HepG2 (cell line): ENCODE data around the gene LTB4R2. TPM values are rescaled to one million over a fixed set of nuclear protein-coding genes. Genes with fewer than 3 reads are reported as not detected.
A peak's percentile ranks its signal among the peaks of the same experiment; 100 is the strongest.

ENCODE experiments used
- BRCA1 ChIP-seq: sonication (generic); formaldehyde crosslinking; IDR thresholded peaks from 2 replicates; pipeline ENCODE4 v1.4.0; 2020; ENCODE audit warnings: missing genetic modification reagents
- CBX2 ChIP-seq, 2 experiments: fragments of 200-600 bp in 1 of 2; sonication (generic); formaldehyde crosslinking in 1 of 2; IDR thresholded peaks; 2 replicates each; pipeline versions ENCODE4 v1.7.0 to v1.8.1; 2018 to 2022; ENCODE audit warnings: low read depth in 2 of 2, low read length in 1 of 2, mild to moderate bottlenecking in 1 of 2, missing genetic modification reagents in 1 of 2
- CENPT ChIP-seq: sonication (generic); formaldehyde crosslinking; IDR thresholded peaks from 2 replicates; pipeline ENCODE4 v1.8.0; 2022; ENCODE audit warnings: low read depth, mild to moderate bottlenecking, moderate library complexity, missing genetic modification reagents
- GLI4 ChIP-seq: sonication (generic); formaldehyde crosslinking; IDR thresholded peaks from 2 replicates; pipeline ENCODE4 v1.5.1; 2020; ENCODE audit warnings: missing genetic modification reagents, mild to moderate bottlenecking, moderate library complexity, borderline replicate concordance
- HCFC1 ChIP-seq: fragments of 150-350 bp; IDR thresholded peaks from 2 replicates; pipeline ENCODE4 v1.6.1; 2014; ENCODE audit warnings: low read depth, low read length
- HDAC1 ChIP-seq: sonication (generic); formaldehyde crosslinking; IDR thresholded peaks from 2 replicates; pipeline ENCODE4 v1.5.1; 2020; ENCODE audit warnings: mild to moderate bottlenecking, missing genetic modification reagents
- HIVEP1 ChIP-seq: sonication (generic); formaldehyde crosslinking; IDR thresholded peaks from 2 replicates; pipeline ENCODE4 v1.4.0; 2020; ENCODE audit warnings: mild to moderate bottlenecking, missing genetic modification reagents
- ISL2 ChIP-seq: sonication (generic); formaldehyde crosslinking; IDR thresholded peaks from 2 replicates; pipeline ENCODE4 v1.5.0; 2020; ENCODE audit warnings: missing genetic modification reagents
- KLF15 ChIP-seq: sonication (generic); formaldehyde crosslinking; IDR thresholded peaks from 2 replicates; pipeline ENCODE4 v1.8.1; 2023; ENCODE audit warnings: borderline replicate concordance, mild to moderate bottlenecking, inconsistent platforms, missing genetic modification reagents, mixed read lengths
- MAZ ChIP-seq, 2 experiments: sonication (generic) in 1 of 2; formaldehyde crosslinking in 1 of 2; IDR thresholded peaks; 2 replicates each; pipeline versions ENCODE4 v1.5.0 to v1.6.1; 2012 to 2020; ENCODE audit warnings: low read depth in 2 of 2, mild to moderate bottlenecking in 2 of 2, borderline replicate concordance in 1 of 2, improper control_type of control experiment in 1 of 2, low read length in 1 of 2, missing genetic modification reagents in 1 of 2, moderate library complexity in 1 of 2
- MED13 ChIP-seq: sonication (generic); formaldehyde crosslinking; IDR thresholded peaks from 2 replicates; pipeline ENCODE4 v1.5.0; 2020; ENCODE audit warnings: missing genetic modification reagents
- PAWR ChIP-seq: sonication (generic); formaldehyde crosslinking; IDR thresholded peaks from 2 replicates; pipeline ENCODE4 v1.4.0; 2020; ENCODE audit warnings: missing genetic modification reagents, mild to moderate bottlenecking, borderline replicate concordance
- SCMH1 ChIP-seq: sonication (generic); formaldehyde crosslinking; IDR thresholded peaks from 2 replicates; pipeline ENCODE4 v1.9.0; 2021; ENCODE audit warnings: missing genetic modification reagents, mild to moderate bottlenecking, borderline replicate concordance
- SPEN ChIP-seq: sonication (generic); formaldehyde crosslinking; IDR thresholded peaks from 2 replicates; pipeline ENCODE4 v1.5.1; 2020; ENCODE audit warnings: low read depth, mild to moderate bottlenecking, missing genetic modification reagents
- ZNF10 ChIP-seq: sonication (generic); formaldehyde crosslinking; IDR thresholded peaks from 2 replicates; pipeline ENCODE4 v1.4.0; 2020; ENCODE audit warnings: mild to moderate bottlenecking, low read depth, missing genetic modification reagents, borderline replicate concordance
- ZNF232 ChIP-seq: sonication (generic); formaldehyde crosslinking; IDR thresholded peaks from 2 replicates; pipeline ENCODE4 v1.4.0; 2020; ENCODE audit warnings: missing genetic modification reagents, borderline replicate concordance
- ZNF276 ChIP-seq: sonication (generic); formaldehyde crosslinking; IDR thresholded peaks from 2 replicates; pipeline ENCODE4 v1.4.0; 2020; ENCODE audit warnings: mild to moderate bottlenecking, low read depth, missing genetic modification reagents
- ZNF30 ChIP-seq: sonication (generic); formaldehyde crosslinking; IDR thresholded peaks from 2 replicates; pipeline ENCODE4 v1.5.0; 2020; ENCODE audit warnings: mild to moderate bottlenecking, missing genetic modification reagents
- ZNF367 ChIP-seq: sonication (generic); formaldehyde crosslinking; IDR thresholded peaks from 2 replicates; pipeline ENCODE4 v1.4.0; 2020; ENCODE audit warnings: missing genetic modification reagents, borderline replicate concordance
- ZNF414 ChIP-seq: sonication (generic); formaldehyde crosslinking; IDR thresholded peaks from 2 replicates; pipeline ENCODE4 v1.5.0; 2020; ENCODE audit warnings: missing genetic modification reagents
- ZNF513 ChIP-seq: sonication (generic); formaldehyde crosslinking; conservative IDR thresholded peaks from 2 replicates; pipeline ENCODE4 v1.5.0; 2020; ENCODE audit warnings: missing genetic modification reagents
- ZNF547 ChIP-seq: sonication (generic); formaldehyde crosslinking; IDR thresholded peaks from 2 replicates; pipeline ENCODE4 v1.5.1; 2020; ENCODE audit warnings: mild to moderate bottlenecking, missing genetic modification reagents
- ZNF549 ChIP-seq: sonication (generic); formaldehyde crosslinking; IDR thresholded peaks from 2 replicates; pipeline ENCODE4 v1.5.0; 2020; ENCODE audit warnings: missing genetic modification reagents
- ZNF576 ChIP-seq: sonication (generic); formaldehyde crosslinking; IDR thresholded peaks from 2 replicates; pipeline ENCODE4 v1.4.0; 2020; ENCODE audit warnings: mild to moderate bottlenecking, missing genetic modification reagents
- ZNF740 ChIP-seq: sonication (generic); formaldehyde crosslinking; IDR thresholded peaks from 2 replicates; pipeline ENCODE4 v1.4.0; 2020; ENCODE audit warnings: missing genetic modification reagents
- ZNF761 ChIP-seq: sonication (generic); formaldehyde crosslinking; conservative IDR thresholded peaks from 2 replicates; pipeline ENCODE4 v1.4.0; 2020; ENCODE audit warnings: mild to moderate bottlenecking, missing genetic modification reagents
- polyA plus RNA-seq, 8 experiments: library from polyadenylated mRNA; depleted of rRNA in 3 of 8; stranded (reverse) in 7 of 8; unstranded in 1 of 8; fragments of >200 nt; fragmentation: Illumina TruSeq in 4 of 8; extraction: Trizol in 4 of 8; gene quantifications; 2 replicates each; pipeline versions ENCODE4 v1.2.1 to v1.2.3, GENCODE V29; 2011 to 2016; ENCODE audit warnings: low read depth in 4 of 8, missing spikeins in 1 of 8, mixed read lengths in 1 of 8; ENCODE audit not compliant: insufficient read depth in 1 of 8
- total RNA-seq, 5 experiments: library from RNA; depleted of rRNA; stranded (reverse); fragments of >200 nt; fragmentation: Illumina TruSeq; extraction: Trizol; gene quantifications; 2 replicates each; pipeline ENCODE4 v1.2.3, GENCODE V29; 2016; ENCODE audit warnings: low read depth in 1 of 5

LTB4R2 gene
- total and polyA plus RNA-seq, 2 of the 13 experiments (the other 11 are each of a cell fraction or from before 2014, with no cell fraction given): 3.9 to 6.9 TPM

GRCh38 chr14:24307156-24307574 lies 2.8 kb upstream of the LTB4R2 start (continued):
- TF ChIP-seq ZNF276 (CRISPR knock-in tag) (no peak), ZNF367 (CRISPR knock-in tag) (no peak), SPEN (CRISPR knock-in tag) (no peak), ZNF232 (CRISPR knock-in tag) (peak; percentile 14; the same call in 1 of the 2 replicates), ZNF740 (no peak), ZNF549 (no peak), HCFC1 (no peak), CBX2 (IDR thresholded peaks at IDR 0.05; ENCODE audit: low read depth, low read length) (no peak), CBX2 (CRISPR knock-in tag; IDR thresholded peaks at IDR 0.05; ENCODE audit: low read depth) (no peak; the same call in 1 of the 2 replicates), ZNF576 (no peak), ISL2 (CRISPR knock-in tag) (no peak), HIVEP1 (CRISPR knock-in tag) (no peak), MED13 (CRISPR knock-in tag) (no peak), MAZ (IDR thresholded peaks at IDR 0.05; ENCODE audit: borderline replicate concordance, low read depth, low read length) (no peak), MAZ (CRISPR knock-in tag; IDR thresholded peaks at IDR 0.05; ENCODE audit: low read depth) (no peak), ZNF414 (CRISPR knock-in tag) (no peak), ZNF761 (CRISPR knock-in tag) (no peak), KLF15 (0 out of 2 replicates have a peak, but pooled peaks have one; percentile 14), ZNF30 (CRISPR knock-in tag) (no peak), ZNF547 (CRISPR knock-in tag) (peak; percentile 21; the same call in 1 of the 2 replicates), ZNF513 (no peak), CENPT (CRISPR knock-in tag) (no peak), SCMH1 (no peak), BRCA1 (CRISPR knock-in tag) (0 out of 2 replicates have a peak, but pooled peaks have one; percentile 22), PAWR (no peak), ZNF10 (CRISPR knock-in tag) (peak; percentile 78; the same call in 1 of the 2 replicates), HDAC1 (no peak), GLI4 (CRISPR knock-in tag) (no peak; the same call in 1 of the 2 replicates)
